ENCODE results near the gene CIB2.

CIB2 gene

GRCh38 chr15:78069462-78070029 is 61.7 kb downstream of the CIB2 start:
- Histone ChIP-seq H4K91ac (ENCODE audit: low read depth, low read length, poor library complexity) (no peak overlapping the region), H2AK5ac (ENCODE audit: low read depth, low read length) (no peak overlapping the region), H3K36me3 (replicated peaks in 1 of 2; ENCODE audit: control insufficient read depth in 2 of 2, insufficient read depth in 2 of 2, low read length in 2 of 2) (no peaks in the 10 kb centered on the region), H3K18ac (ENCODE audit: low read length) (no peak overlapping the region), H3K79me1 (ENCODE audit: low read depth, low read length) (no peaks in the 10 kb centered on the region), H2AFZ (ENCODE audit: low read length) (no peak overlapping the region), H3K4ac (ENCODE audit: low read length) (no peak overlapping the region), H3K4me3 (ENCODE audit: low read length in 2 of 2) (no peak overlapping the region), H4K8ac (ENCODE audit: low read depth, low read length) (no peak overlapping the region), H3K14ac (ENCODE audit: low read length) (no peak overlapping the region), H2BK5ac (ENCODE audit: low read length) (no peak overlapping the region), H3K27me3 (ENCODE audit: control insufficient read depth in 3 of 3, insufficient read depth in 3 of 3, low read depth in 1 of 3, low read length in 3 of 3) (no peaks in the 10 kb centered on the region), H2BK120ac (ENCODE audit: low read depth, low read length) (no peak overlapping the region), H3K23ac (ENCODE audit: low read depth, low read length, poor library complexity) (no peak overlapping the region), H3K9ac (ENCODE audit: low read depth, low read length, poor library complexity) (no peak overlapping the region), H3K9me3 (replicated peaks in 1 of 2; ENCODE audit: control insufficient read depth in 2 of 2, insufficient read depth in 1 of 2, low read depth in 1 of 2, low read length in 2 of 2) (no peaks in the 10 kb centered on the region), H3K27ac (replicated peaks; ENCODE audit: low read length) (no peak overlapping the region), H2BK12ac (ENCODE audit: low read length) (no peak overlapping the region), H3K4me1 (ENCODE audit: control insufficient read depth in 2 of 2, insufficient read depth in 1 of 2, low read depth in 1 of 2, low read length in 2 of 2) (peaks cover 6 to 17% of the 10 kb centered on the region in 2 donors), H3K4me2 (ENCODE audit: insufficient read depth, low read length, poor library complexity, severe bottlenecking) (no peak overlapping the region), H2BK15ac (ENCODE audit: low read length) (no peak overlapping the region)
- 100% methylated on average over 1 of the region's 5 CpGs; no CpG with 5 or more reads in 1 of the 2 donors for whole genome bisulfite sequencing, 2 donors (ENCODE audit: extremely low coverage in 2 of 2, insufficient read length in 2 of 2, insufficient replicate concordance in 1 of 2)
- no peak for DNase-seq (ENCODE audit: low spot score)

DNA sequence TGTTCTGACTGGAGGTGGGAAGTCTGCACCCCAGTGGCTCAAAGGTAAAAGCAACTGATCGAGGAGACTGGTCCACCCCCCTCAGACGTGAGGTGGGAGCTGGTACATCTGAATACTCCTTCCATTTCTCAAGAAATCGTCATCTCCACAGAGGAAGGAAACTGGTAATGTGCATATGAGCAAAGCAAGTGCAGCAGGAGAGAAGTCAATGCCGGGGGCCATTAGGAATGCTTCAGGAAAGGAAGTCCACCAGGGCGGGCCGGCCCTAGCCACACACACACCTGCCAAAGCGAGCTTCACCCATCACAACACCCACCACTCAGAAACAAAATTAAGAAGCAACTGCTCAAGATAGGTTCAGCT is 62.2 kb downstream of the CIB2 start:
- H2BK12ac ChIP-seq (ENCODE audit: low read length): no peak overlapping the region
- no peak overlapping the region for H3K9ac ChIP-seq (ENCODE audit: low read depth, low read length, poor library complexity)
- H3K27ac ChIP-seq (replicated peaks; ENCODE audit: low read length): no peak overlapping the region
- H3K18ac ChIP-seq (ENCODE audit: low read length): no peak overlapping the region
- no peak overlapping the region for H2BK120ac ChIP-seq (ENCODE audit: low read depth, low read length)
- no peak overlapping the region for H4K8ac ChIP-seq (ENCODE audit: low read depth, low read length)
- H3K4me3 ChIP-seq (ENCODE audit: low read length in 2 of 2): no peak overlapping the region
- no CpG with 5 or more reads among the region's 7 CpGs for WGBS, 2 donors (ENCODE audit: extremely low coverage in 2 of 2, insufficient read length in 2 of 2, insufficient replicate concordance in 1 of 2)
- no peak overlapping the region for H3K4me2 ChIP-seq (ENCODE audit: insufficient read depth, low read length, poor library complexity, severe bottlenecking)
- H3K9me3 ChIP-seq (replicated peaks in 1 of 2; ENCODE audit: control insufficient read depth in 2 of 2, insufficient read depth in 1 of 2, low read depth in 1 of 2, low read length in 2 of 2): no peaks in the 10 kb centered on the region
- H3K23ac ChIP-seq (ENCODE audit: low read depth, low read length, poor library complexity): no peak overlapping the region
- H3K14ac ChIP-seq (ENCODE audit: low read length): no peak overlapping the region
- no peak overlapping the region for H2AFZ ChIP-seq (ENCODE audit: low read length)
- no peak overlapping the region for H2BK5ac ChIP-seq (ENCODE audit: low read length)
- peaks cover 6 to 17% of the 10 kb centered on the region in 2 donors for H3K4me1 ChIP-seq (ENCODE audit: control insufficient read depth in 2 of 2, insufficient read depth in 1 of 2, low read depth in 1 of 2, low read length in 2 of 2)
- H4K91ac ChIP-seq (ENCODE audit: low read depth, low read length, poor library complexity): no peak overlapping the region
- H2BK15ac ChIP-seq (ENCODE audit: low read length): no peak overlapping the region
- DNase-seq (ENCODE audit: low spot score): no peak
- no peaks in the 10 kb centered on the region for H3K36me3 ChIP-seq (replicated peaks in 1 of 2; ENCODE audit: control insufficient read depth in 2 of 2, insufficient read depth in 2 of 2, low read length in 2 of 2)
- no peaks in the 10 kb centered on the region for H3K79me1 ChIP-seq (ENCODE audit: low read depth, low read length)
- H3K4ac ChIP-seq (ENCODE audit: low read length): no peak overlapping the region
- H3K27me3 ChIP-seq (ENCODE audit: control insufficient read depth in 3 of 3, insufficient read depth in 3 of 3, low read depth in 1 of 3, low read length in 3 of 3): no peaks in the 10 kb centered on the region
- H2AK5ac ChIP-seq (ENCODE audit: low read depth, low read length): no peak overlapping the region

GRCh38 chr15:78067328-78068228 is 63.7 kb downstream of the CIB2 start:
- no peak for DNase-seq (ENCODE audit: low spot score)
- no peak overlapping the region for H3K23ac ChIP-seq (ENCODE audit: low read depth, low read length, poor library complexity)
- H3K27me3 ChIP-seq (ENCODE audit: control insufficient read depth in 3 of 3, insufficient read depth in 3 of 3, low read depth in 1 of 3, low read length in 3 of 3): no peaks in the 10 kb centered on the region
- H3K4ac ChIP-seq (ENCODE audit: low read length): no peak overlapping the region
- H3K36me3 ChIP-seq (replicated peaks in 1 of 2; ENCODE audit: control insufficient read depth in 2 of 2, insufficient read depth in 2 of 2, low read length in 2 of 2): no peaks in the 10 kb centered on the region
- H3K4me2 ChIP-seq (ENCODE audit: insufficient read depth, low read length, poor library complexity, severe bottlenecking): no peak overlapping the region
- no peak overlapping the region for H2AFZ ChIP-seq (ENCODE audit: low read length)
- no peak overlapping the region for H2BK15ac ChIP-seq (ENCODE audit: low read length)
- no peak overlapping the region for H4K8ac ChIP-seq (ENCODE audit: low read depth, low read length)
- no peak overlapping the region for H3K14ac ChIP-seq (ENCODE audit: low read length)
- no peak overlapping the region for H3K9ac ChIP-seq (ENCODE audit: low read depth, low read length, poor library complexity)
- H2AK5ac ChIP-seq (ENCODE audit: low read depth, low read length): no peak overlapping the region
- no peak overlapping the region for H2BK12ac ChIP-seq (ENCODE audit: low read length)
- H3K18ac ChIP-seq (ENCODE audit: low read length): no peak overlapping the region
- WGBS, 2 donors (ENCODE audit: extremely low coverage in 2 of 2, insufficient read length in 2 of 2, insufficient replicate concordance in 1 of 2): no CpG with 5 or more reads among the region's 1 CpG
- H4K91ac ChIP-seq (ENCODE audit: low read depth, low read length, poor library complexity): no peak overlapping the region
- H3K4me3 ChIP-seq (ENCODE audit: low read length in 2 of 2): no peak overlapping the region
- H2BK120ac ChIP-seq (ENCODE audit: low read depth, low read length): no peak overlapping the region
- H2BK5ac ChIP-seq (ENCODE audit: low read length): no peak overlapping the region
- no peak overlapping the region for H3K27ac ChIP-seq (replicated peaks; ENCODE audit: low read length)
- H3K4me1 ChIP-seq (ENCODE audit: control insufficient read depth in 2 of 2, insufficient read depth in 1 of 2, low read depth in 1 of 2, low read length in 2 of 2): peaks cover 6 to 14% of the 10 kb centered on the region in 2 donors
- H3K9me3 ChIP-seq (replicated peaks in 1 of 2; ENCODE audit: control insufficient read depth in 2 of 2, insufficient read depth in 1 of 2, low read depth in 1 of 2, low read length in 2 of 2): no peaks in the 10 kb centered on the region
- no peaks in the 10 kb centered on the region for H3K79me1 ChIP-seq (ENCODE audit: low read depth, low read length)

Measured in neuronal stem cell (in vitro differentiated cells).